Heart right ventricle (tissue), 16 donors: ENCODE results near the gene ILDR2. TPM values are rescaled to one million over a fixed set of nuclear protein-coding genes. Genes with fewer than 3 reads are reported as not detected.

ENCODE experiments used
- ATAC-seq, 8 donors: fragments of 200-7000 bp; cut with Tn5 transposase; one replicate each; pipeline ENCODE4 v1.9.1; 2020; ENCODE audit warnings: mild to moderate bottlenecking in 8 of 8, moderate library complexity in 8 of 8, moderate number of reproducible peaks in 1 of 8
- DNase-seq, 2 donors: peaks; one replicate each; pipeline ENCODE4 v3.0.0-alpha.2; 2020
- H3K27ac ChIP-seq, 10 donors: fragments of 200-600 bp; sonication (generic) in 2 of 10; one replicate each; pipeline versions ENCODE4 v1.5.0 to v1.8.0; 2020 to 2022; ENCODE audit warnings: mild to moderate bottlenecking in 3 of 10
- H3K27me3 ChIP-seq, 7 donors: fragments of 200-600 bp; one replicate each; pipeline ENCODE4 v1.8.0; 2021 to 2022; ENCODE audit warnings: mild to moderate bottlenecking in 2 of 7
- H3K36me3 ChIP-seq, 9 donors: fragments of 200-600 bp; sonication (generic) in 1 of 9; one replicate each; pipeline versions ENCODE4 v1.5.0 to v1.8.0; 2020 to 2022; ENCODE audit warnings: mild to moderate bottlenecking in 2 of 9
- H3K4me1 ChIP-seq, 9 donors: fragments of 200-600 bp; sonication (generic) in 1 of 9; one replicate each; pipeline versions ENCODE4 v1.5.0 to v1.8.0; 2020 to 2022; ENCODE audit warnings: mild to moderate bottlenecking in 4 of 9
- H3K4me3 ChIP-seq, 10 donors: fragments of 200-600 bp; sonication (generic) in 2 of 10; one replicate each; pipeline versions ENCODE4 v1.5.0 to v1.8.0; 2020 to 2022; ENCODE audit warnings: mild to moderate bottlenecking in 7 of 10, moderate library complexity in 2 of 10
- H3K9me3 ChIP-seq, 11 donors: fragments of 200-600 bp in 10 of 11; sonication (generic) in 2 of 11; one replicate each; pipeline versions ENCODE4 v1.5.0 to v1.8.0; 2013 to 2022; ENCODE audit warnings: mild to moderate bottlenecking in 2 of 11, control low read depth in 1 of 11, moderate library complexity in 1 of 11
- CTCF ChIP-seq, 9 donors: fragments of 200-600 bp; sonication (generic) in 2 of 9; IDR thresholded peaks; one replicate each; pipeline versions ENCODE4 v1.5.0 to v1.8.0; 2021 to 2022; ENCODE audit warnings: antibody characterized with exemption in 9 of 9, mild to moderate bottlenecking in 5 of 9, moderate library complexity in 1 of 9
- WGBS, 2 donors: extraction: QIAGEN DNeasy Blood & Tissue Kit; methylation state at CpG; one replicate each; pipeline ENCODE4 v1.1.7; 2013; ENCODE audit warnings: inconsistent platforms in 1 of 2; 5-methylcytosine and 5-hydroxymethylcytosine counted together
- intact Hi-C, 10 donors: fragments of 100-400 bp; cut with DNase I; formaldehyde crosslinking; loops; one replicate each; pipeline versions ENCODE4 v1.11.1 to v1.14.2; 2022
- polyA plus RNA-seq, 2 donors: library from polyadenylated mRNA; stranded (reverse); fragments of 200-250 nt; gene quantifications; one replicate each; pipeline ENCODE4 v1.2.3, GENCODE V29; 2013
- total RNA-seq, 10 donors: library from RNA; stranded (reverse); fragmentation: NEBNext Ultra II Directional in 3 of 10; extraction: Animal tissue kit (Norgen Biotek cat#: 25700) in 3 of 10; gene quantifications; one replicate each; pipeline versions ENCODE4 v1.2.1 to v1.2.4, GENCODE V29; 2021 to 2023
- donor health status: Arrhythmogenic right ventricular cardiomyopathy.
- donor health status: ischemic (EF 13 %, LVEDD 7.1; RV severe dilation, severe dysfunction).
- donor health status: healthy with polysubstance abuse.
- donor health status: DM: no; HTN: yes; CAD: no.
- donor health status: DM: no; HTN: no; CAD: no.
- donor health status: ischemic (EF 25% LVEDD 6.9; RV normal size, moderate dysfunction).
- donor health status: ischemic (EF 25% LVEDD 5.7; RV mildly dilated, moderate dysfunction).
- donor health status: healthy.
- donor health status: DM: yes; HTN: yes; CAD: no.
- donor health status: Ischemic cardiomyopathy.
- donor health status: ischemic (EF 35%, LVEDD 5.7; RV mildly dilated, moderate dysfunction).
- donor health status: nonischemic (EF 11% LVEDD 7.7; RV severe dilation, severe dysfunction).
- donor health status: DM: yes; HTN: yes; CAD: no.
- donor health status: PGD.
- donor health status: ischemic (EF 29% LVEDD 5.4; RV normal size, mild dysfunction).
- donor health status: nonischemic (EF 23%, LVEDD 6.1; RV moderate dilation, normal function).

The ILDR2 gene
- total and polyA plus RNA-seq, 12 donors, result 0.29 to 12.6 (median 4.9) TPM

- H3K27ac ChIP-seq, result no peak overlapping the region
- intact Hi-C loops, result loop anchor here in 3 of 10 donors (5.0 to 10.0 kb wide), 3 partner anchors 50 to 83 kb away; no protein-coding TSS in a partner anchor
- no peak for TF ChIP-seq CTCF (IDR thresholded peaks at IDR 0.05)
- WGBS, 2 donors, result 37 to 44% methylated on average over 3 of the region's 3 CpGs
- ATAC-seq, result no peak
- H3K36me3 ChIP-seq, result no peaks in the 10 kb centered on the region
- no peak overlapping the region for H3K4me3 ChIP-seq
- peaks cover 0 to 69% (median 41%) of the 10 kb centered on the region in 7 donors for H3K27me3 ChIP-seq
- H3K9me3 ChIP-seq, result no peaks in the 10 kb centered on the region
- no peak for DNase-seq
- peaks cover 0 to 19% (median 9%) of the 10 kb centered on the region in 9 donors for H3K4me1 ChIP-seq
Observed at GRCh38 chr1:166972193-166972592, 3.1 kb downstream of the ILDR2 start.

GRCh38 chr1:166971252-166971651 is 4.1 kb downstream of the ILDR2 start:
- Histone ChIP-seq H3K4me1 (peaks cover 0 to 17% (median 9%) of the 10 kb centered on the region in 9 donors), H3K4me3 (no peak overlapping the region), H3K9me3 (no peaks in the 10 kb centered on the region), H3K27ac (no peak overlapping the region), H3K36me3 (no peaks in the 10 kb centered on the region), H3K27me3 (peaks cover 0 to 59% (median 44%) of the 10 kb centered on the region in 7 donors)
- DNase-seq (no peak), ATAC-seq (no peak)
- 80 to 81% methylated on average over 3 of the region's 3 CpGs for WGBS, 2 donors
- intact Hi-C loops, result loop anchor here in 3 of 10 donors (5.0 to 10.0 kb wide), 3 partner anchors 49 to 84 kb away; no protein-coding TSS in a partner anchor
- TF ChIP-seq CTCF (IDR thresholded peaks at IDR 0.05), result no peak

GRCh38 chr1:166969074-166969677 is 6.2 kb downstream of the ILDR2 start:
- Histone ChIP-seq H3K4me1 (peaks cover 0 to 6% (median under 1%) of the 10 kb centered on the region in 9 donors), H3K36me3 (no peaks in the 10 kb centered on the region), H3K9me3 (no peaks in the 10 kb centered on the region), H3K4me3 (no peak overlapping the region), H3K27ac (no peak overlapping the region), H3K27me3 (peaks cover 0 to 52% (median 36%) of the 10 kb centered on the region in 7 donors)
- ATAC-seq (no peak), DNase-seq (no peak)
- 82 to 96% methylated on average over 5 of the region's 5 CpGs for WGBS, 2 donors
- intact Hi-C loops, result no loop called here
- no peak for TF ChIP-seq CTCF (IDR thresholded peaks at IDR 0.05)

GRCh38 chr1:166960858-166961474 is 14.4 kb downstream of the ILDR2 start:
- H3K9me3 ChIP-seq, result no peaks in the 10 kb centered on the region
- H3K27me3 ChIP-seq, result peaks cover 0 to 7% (median 0%) of the 10 kb centered on the region in 7 donors
- H3K27ac ChIP-seq, result no peak overlapping the region
- peaks cover 0 to 15% (median 0%) of the 10 kb centered on the region in 9 donors for H3K4me1 ChIP-seq
- DNase-seq, result no peak
- no peak overlapping the region for H3K4me3 ChIP-seq
- WGBS, 2 donors, result 95 to 99% methylated on average over 1 of the region's 1 CpG
- TF ChIP-seq CTCF (IDR thresholded peaks at IDR 0.05), result no peak
- ATAC-seq, result no peak
- no peaks in the 10 kb centered on the region for H3K36me3 ChIP-seq
- intact Hi-C loops, result no loop called here
